Immature natural killer cell (primary cell): ENCODE results near the gene GPRIN2. TPM values are rescaled to one million over a fixed set of nuclear protein-coding genes. Genes with fewer than 3 reads are reported as not detected.

Source experiments
- DNase-seq, 3 donors: peaks; one replicate each; pipeline ENCODE4 v3.0.0; 2022; ENCODE audit warnings: mixed read lengths in 1 of 3
- H3K27ac Mint-ChIP-seq, 6 donors: one replicate each; pipeline ENCODE4 v1.8.0; 2020; ENCODE audit warnings: mixed read lengths in 6 of 6, mild to moderate bottlenecking in 5 of 6, inconsistent platforms in 4 of 6, moderate library complexity in 3 of 6
- H3K27me3 Mint-ChIP-seq, 3 donors: one replicate each; pipeline ENCODE4 v1.8.0; 2020 to 2021; ENCODE audit warnings: low read depth in 3 of 3, mild to moderate bottlenecking in 3 of 3, mixed read lengths in 3 of 3, moderate library complexity in 3 of 3, inconsistent platforms in 1 of 3
- H3K36me3 Mint-ChIP-seq, 3 donors: one replicate each; pipeline ENCODE4 v1.8.0; 2020; ENCODE audit warnings: mixed read lengths in 3 of 3, inconsistent platforms in 2 of 3, mild to moderate bottlenecking in 2 of 3
- H3K4me1 Mint-ChIP-seq, 2 donors: one replicate each; pipeline ENCODE4 v1.8.0; 2020; ENCODE audit warnings: inconsistent platforms in 2 of 2, mild to moderate bottlenecking in 2 of 2, mixed read lengths in 2 of 2, moderate library complexity in 1 of 2
- H3K4me3 Mint-ChIP-seq, 5 donors: one replicate each; pipeline ENCODE4 v1.8.0; 2020; ENCODE audit warnings: mild to moderate bottlenecking in 5 of 5, mixed read lengths in 5 of 5, inconsistent platforms in 3 of 5, moderate library complexity in 3 of 5
- H3K9me3 Mint-ChIP-seq, 6 donors: one replicate each; pipeline ENCODE4 v1.8.0; 2020; ENCODE audit warnings: mild to moderate bottlenecking in 6 of 6, mixed read lengths in 6 of 6, inconsistent platforms in 4 of 6, moderate library complexity in 3 of 6
- polyA plus RNA-seq, 3 donors: library from polyadenylated mRNA; unstranded; fragments of 300-500 nt; fragmentation: Illumina TruSeq; gene quantifications; one replicate each; pipeline ENCODE4 v1.2.3, GENCODE V29; 2021

Gene GPRIN2
- polyA plus RNA-seq, 3 donors from 2014 or later = not detected

GRCh38 chr10:46557319-46558121 is 1.1 kb upstream of the GPRIN2 start:
- H3K9me3 Mint-ChIP-seq = no peaks in the 10 kb centered on the region
- H3K27me3 Mint-ChIP-seq = peaks cover 2 to 6% (median 6%) of the 10 kb centered on the region in 3 donors
- peak overlapping the region in 3 of 5 donors; percentile 27 to 41 (median 34) for H3K4me3 Mint-ChIP-seq
- no peaks in the 10 kb centered on the region for H3K36me3 Mint-ChIP-seq
- H3K27ac Mint-ChIP-seq = no peak overlapping the region
- H3K4me1 Mint-ChIP-seq = peaks cover 0 to 2% of the 10 kb centered on the region in 2 donors
- DNase-seq = no peak

GRCh38 chr10:46555713-46556514 is 544 bp downstream of the GPRIN2 start:
- Mint-ChIP-seq H3K4me3 (peak overlapping the region in 1 of 5 donors; percentile 3), H3K36me3 (no peaks in the 10 kb centered on the region), H3K9me3 (no peaks in the 10 kb centered on the region), H3K27me3 (peaks cover 2 to 6% (median 6%) of the 10 kb centered on the region in 3 donors), H3K27ac (no peak overlapping the region), H3K4me1 (peaks cover 0 to 2% of the 10 kb centered on the region in 2 donors)
- DNase-seq = no peak

GRCh38 chr10:46555366-46555712 is 1.1 kb downstream of the GPRIN2 start:
- no peak overlapping the region for H3K4me3 Mint-ChIP-seq
- no peak for DNase-seq
- no peaks in the 10 kb centered on the region for H3K9me3 Mint-ChIP-seq
- peaks cover 0 to 2% of the 10 kb centered on the region in 2 donors for H3K4me1 Mint-ChIP-seq
- no peaks in the 10 kb centered on the region for H3K36me3 Mint-ChIP-seq
- H3K27me3 Mint-ChIP-seq = peaks cover 2 to 6% (median 6%) of the 10 kb centered on the region in 3 donors
- no peak overlapping the region for H3K27ac Mint-ChIP-seq

GRCh38 chr10:46554166-46554781 is 2.2 kb downstream of the GPRIN2 start:
- Mint-ChIP-seq H3K27ac (no peak overlapping the region), H3K36me3 (no peaks in the 10 kb centered on the region), H3K27me3 (peaks cover 2 to 6% (median 6%) of the 10 kb centered on the region in 3 donors), H3K4me3 (no peak overlapping the region), H3K9me3 (no peaks in the 10 kb centered on the region), H3K4me1 (peaks cover 0 to 2% of the 10 kb centered on the region in 2 donors)
- DNase-seq = no peak

- no peak for DNase-seq
These were observed 3.0 kb downstream of the GPRIN2 start for GRCh38 chr10:46553238-46554049.

GRCh38 chr10:46552526-46553237 is 3.8 kb downstream of the GPRIN2 start:
- no peak overlapping the region for H3K27ac Mint-ChIP-seq
- H3K4me1 Mint-ChIP-seq = peaks cover 0 to 2% of the 10 kb centered on the region in 2 donors
- no peak overlapping the region for H3K4me3 Mint-ChIP-seq
- no peaks in the 10 kb centered on the region for H3K36me3 Mint-ChIP-seq
- H3K27me3 Mint-ChIP-seq = peaks cover 1 to 2% (median 2%) of the 10 kb centered on the region in 3 donors
- H3K9me3 Mint-ChIP-seq = no peaks in the 10 kb centered on the region
- DNase-seq = no peak

More at GRCh38 chr10:46553238-46554049, 3.0 kb downstream of the GPRIN2 start:
- Mint-ChIP-seq H3K4me3 (no peak overlapping the region), H3K9me3 (no peaks in the 10 kb centered on the region), H3K27me3 (peaks cover 2 to 6% (median 6%) of the 10 kb centered on the region in 3 donors), H3K27ac (no peak overlapping the region), H3K4me1 (peaks cover 0 to 2% of the 10 kb centered on the region in 2 donors), H3K36me3 (no peaks in the 10 kb centered on the region)

- Mint-ChIP-seq H3K36me3 (no peaks in the 10 kb centered on the region), H3K4me3 (no peak overlapping the region), H3K27ac (no peak overlapping the region), H3K9me3 (no peaks in the 10 kb centered on the region), H3K4me1 (no peaks in the 10 kb centered on the region), H3K27me3 (no peaks in the 10 kb centered on the region)
- no peak for DNase-seq
These were observed 4.5 kb downstream of the GPRIN2 start for GRCh38 chr10:46551701-46552525.

DNA sequence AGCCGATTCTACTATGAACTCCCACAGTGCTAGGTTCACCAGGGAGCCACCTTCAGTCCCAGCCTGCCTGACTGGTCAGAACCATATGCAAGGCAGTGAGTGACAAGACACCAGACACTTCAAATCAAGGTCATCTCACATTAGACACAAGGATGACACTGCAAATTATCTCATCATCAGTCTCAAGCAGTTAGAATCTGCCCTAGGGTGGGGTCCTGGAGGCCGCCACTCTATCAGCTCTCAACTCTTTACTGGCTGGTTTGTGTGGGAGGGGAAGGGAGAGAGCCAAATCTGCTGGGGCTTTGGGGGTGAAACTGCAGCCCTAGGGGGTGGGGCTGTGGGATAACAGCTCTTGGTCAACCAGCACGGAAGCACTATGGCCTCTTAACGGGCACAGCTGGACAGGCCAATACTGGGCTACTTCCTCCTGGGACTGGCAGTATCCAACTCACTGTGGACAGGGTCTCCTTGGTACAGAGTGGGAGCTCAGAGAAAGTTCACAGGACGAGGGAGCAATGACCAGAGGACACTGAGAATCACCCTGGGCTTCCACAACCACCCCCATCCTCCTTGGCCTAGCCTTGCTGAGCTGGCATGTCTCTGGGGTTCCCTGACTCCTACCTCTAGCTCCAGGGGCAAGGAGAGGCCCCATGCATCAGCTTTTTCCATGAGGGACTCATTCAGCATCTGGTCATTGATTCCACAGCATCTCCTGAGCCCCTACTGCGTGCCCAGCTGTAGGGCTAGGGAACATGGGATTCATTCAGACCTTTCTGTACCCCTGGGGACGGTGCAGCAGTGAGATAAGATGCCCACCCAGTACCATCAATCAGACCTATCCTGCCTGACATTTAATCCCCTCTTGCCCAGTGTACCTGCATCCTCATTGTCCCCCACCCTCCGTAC is 5.4 kb downstream of the GPRIN2 start:
- H3K27me3 Mint-ChIP-seq = no peaks in the 10 kb centered on the region
- H3K9me3 Mint-ChIP-seq = no peaks in the 10 kb centered on the region
- H3K4me1 Mint-ChIP-seq = no peaks in the 10 kb centered on the region
- no peaks in the 10 kb centered on the region for H3K36me3 Mint-ChIP-seq
- no peak for DNase-seq
- H3K4me3 Mint-ChIP-seq = no peak overlapping the region
- no peak overlapping the region for H3K27ac Mint-ChIP-seq

DNA sequence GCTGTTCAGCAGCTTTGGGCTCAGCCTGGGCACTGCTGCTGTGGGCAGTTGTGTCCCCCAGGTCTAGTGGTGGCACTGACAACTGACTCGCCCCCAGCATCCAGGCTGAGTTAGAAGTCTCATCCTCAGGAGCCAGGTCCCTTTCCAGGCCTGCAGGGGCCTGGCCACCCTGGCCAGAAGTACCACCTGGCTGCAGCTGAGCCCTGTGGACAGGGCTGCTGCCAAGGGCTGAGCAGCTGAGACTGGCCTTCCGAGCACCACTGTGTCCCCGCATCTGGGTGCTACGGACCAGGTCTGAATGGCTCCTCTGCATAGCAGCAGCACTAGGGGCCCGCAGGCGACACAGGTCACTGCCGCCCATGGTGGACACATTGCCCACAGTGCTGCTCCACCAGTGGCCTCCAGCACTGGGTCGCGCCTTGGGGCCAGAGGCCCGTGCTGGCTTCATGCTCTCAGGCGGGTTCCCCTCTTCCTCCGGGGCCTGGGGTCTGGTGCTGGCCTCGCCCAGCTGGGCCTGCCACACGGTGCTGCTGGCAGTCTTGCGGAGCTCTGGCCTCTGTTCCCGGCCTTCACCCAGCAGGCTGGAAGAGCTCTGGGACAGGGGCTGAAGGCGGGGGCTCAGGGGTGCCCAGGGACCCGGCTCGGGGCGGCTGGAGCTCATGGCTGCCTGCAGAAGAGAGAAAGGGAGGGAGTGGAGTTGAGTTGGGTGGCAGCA is 6.2 kb downstream of the GPRIN2 start:
- no peaks in the 10 kb centered on the region for H3K36me3 Mint-ChIP-seq
- DNase-seq = no peak
- H3K4me1 Mint-ChIP-seq = no peaks in the 10 kb centered on the region
- no peak overlapping the region for H3K4me3 Mint-ChIP-seq
- H3K9me3 Mint-ChIP-seq = no peaks in the 10 kb centered on the region
- H3K27me3 Mint-ChIP-seq = peaks cover 0 to 2% (median 0%) of the 10 kb centered on the region in 3 donors
- H3K27ac Mint-ChIP-seq = no peak overlapping the region

GRCh38 chr10:46549171-46550075 is 7.0 kb downstream of the GPRIN2 start:
- Mint-ChIP-seq H3K36me3 (no peaks in the 10 kb centered on the region), H3K4me3 (no peak overlapping the region), H3K27ac (no peak overlapping the region), H3K4me1 (no peaks in the 10 kb centered on the region), H3K27me3 (peaks cover 1 to 2% (median 2%) of the 10 kb centered on the region in 3 donors), H3K9me3 (no peaks in the 10 kb centered on the region)
- no peak for DNase-seq
